GM10847 (cell line): ENCODE data around the gene AMER3.

Experiments
- POLR2A ChIP-seq: IDR thresholded peaks from 2 replicates; pipeline ENCODE4 v1.6.1; 2011; ENCODE audit not compliant: insufficient read length; ENCODE audit errors: extremely low read depth

Gene AMER3

GRCh38 chr2:130744287-130745117 lies 10.8 kb upstream of the AMER3 start:
- no peak for TF ChIP-seq POLR2A

- TF ChIP-seq POLR2A = no peak
These were observed 6.3 kb upstream of the AMER3 start for GRCh38 chr2:130749078-130749477.

DNA sequence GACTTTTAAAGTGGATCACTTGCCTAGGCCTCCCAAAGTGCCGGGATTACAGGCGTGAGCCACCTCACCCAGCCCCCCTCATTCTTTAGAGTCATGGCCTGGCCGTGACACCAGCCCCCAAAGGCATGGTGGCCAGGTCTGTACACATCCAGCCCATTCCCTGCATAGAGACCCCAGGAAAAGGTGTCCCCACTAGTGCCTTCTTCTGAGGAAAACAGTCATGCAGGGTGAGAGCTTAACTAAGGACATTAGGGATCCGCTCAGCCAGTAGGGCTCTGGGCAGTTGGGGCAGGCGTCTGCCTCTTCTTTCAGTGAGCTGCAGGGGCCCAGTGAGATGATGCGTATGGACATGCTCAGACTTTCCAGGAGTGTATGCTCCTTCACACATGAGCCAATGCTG lies 5.7 kb upstream of the AMER3 start:
- no peak for TF ChIP-seq POLR2A

DNA sequence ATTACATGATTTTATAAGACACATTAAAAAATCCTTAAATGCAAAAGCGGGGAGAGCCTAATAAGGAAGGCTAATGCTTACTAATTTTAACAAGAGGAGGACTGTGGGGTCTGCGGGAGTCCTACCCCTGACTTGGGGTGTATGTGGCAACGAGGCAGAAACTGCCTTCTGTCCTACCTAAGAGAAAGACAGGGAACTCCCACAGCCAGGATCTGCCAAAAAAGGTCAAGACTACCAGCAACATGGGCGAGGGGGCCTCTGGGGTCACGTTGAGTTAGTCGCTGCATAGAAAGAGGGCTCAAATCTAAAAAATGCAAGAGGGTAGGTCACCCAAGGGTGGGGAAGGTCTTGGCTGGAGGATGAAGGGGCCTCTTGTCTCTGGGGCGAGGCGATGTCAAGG lies 529 bp upstream of the AMER3 start:
- no peak for TF ChIP-seq POLR2A

DNA sequence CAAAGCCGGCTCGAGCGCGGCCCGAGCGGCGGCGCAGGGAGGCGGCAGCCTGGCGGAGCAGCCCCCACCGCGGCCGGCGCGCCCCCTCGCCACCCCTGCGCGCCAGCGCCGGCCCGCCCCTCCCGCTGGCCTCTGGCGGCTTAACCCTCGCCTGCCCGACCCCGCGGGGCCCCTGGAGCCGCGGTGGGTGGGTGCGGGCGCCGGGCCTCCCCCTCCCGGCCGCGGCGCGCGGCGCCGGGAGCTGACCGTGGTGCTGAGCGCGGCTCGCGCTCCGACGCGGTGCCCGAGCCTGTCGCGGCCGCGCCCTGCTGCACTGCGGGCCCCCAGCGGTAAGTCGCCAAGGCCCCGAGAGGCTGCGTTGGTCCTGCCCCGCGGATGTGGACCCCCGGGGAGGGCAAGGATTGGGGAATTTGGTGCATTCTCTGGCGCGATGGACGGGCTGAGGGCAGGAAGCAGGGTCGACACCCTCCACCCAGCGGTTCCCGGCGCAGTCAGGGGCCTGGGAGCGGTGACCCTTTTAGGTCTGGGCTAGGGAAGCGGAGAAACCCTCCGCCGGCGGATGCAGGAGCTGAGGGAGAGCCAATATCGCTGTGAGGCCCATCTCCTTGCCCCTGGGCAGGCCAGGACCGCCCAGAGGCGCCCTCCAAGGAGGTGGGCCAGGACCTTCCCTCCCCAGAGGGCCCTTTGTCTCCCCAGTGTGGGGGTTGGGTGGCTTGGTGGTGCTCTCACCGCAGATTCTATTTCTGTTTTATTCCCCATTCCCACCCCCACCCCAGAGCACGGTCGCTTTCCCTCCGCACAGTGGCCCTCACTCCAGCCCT lies 923 bp downstream of the AMER3 start:
- no peak for TF ChIP-seq POLR2A

GRCh38 chr2:130756874-130757668 lies 1.7 kb downstream of the AMER3 start:
- no peak for TF ChIP-seq POLR2A

- TF ChIP-seq POLR2A = no peak
These were observed 4.8 kb downstream of the AMER3 start for GRCh38 chr2:130759906-130760753.

DNA sequence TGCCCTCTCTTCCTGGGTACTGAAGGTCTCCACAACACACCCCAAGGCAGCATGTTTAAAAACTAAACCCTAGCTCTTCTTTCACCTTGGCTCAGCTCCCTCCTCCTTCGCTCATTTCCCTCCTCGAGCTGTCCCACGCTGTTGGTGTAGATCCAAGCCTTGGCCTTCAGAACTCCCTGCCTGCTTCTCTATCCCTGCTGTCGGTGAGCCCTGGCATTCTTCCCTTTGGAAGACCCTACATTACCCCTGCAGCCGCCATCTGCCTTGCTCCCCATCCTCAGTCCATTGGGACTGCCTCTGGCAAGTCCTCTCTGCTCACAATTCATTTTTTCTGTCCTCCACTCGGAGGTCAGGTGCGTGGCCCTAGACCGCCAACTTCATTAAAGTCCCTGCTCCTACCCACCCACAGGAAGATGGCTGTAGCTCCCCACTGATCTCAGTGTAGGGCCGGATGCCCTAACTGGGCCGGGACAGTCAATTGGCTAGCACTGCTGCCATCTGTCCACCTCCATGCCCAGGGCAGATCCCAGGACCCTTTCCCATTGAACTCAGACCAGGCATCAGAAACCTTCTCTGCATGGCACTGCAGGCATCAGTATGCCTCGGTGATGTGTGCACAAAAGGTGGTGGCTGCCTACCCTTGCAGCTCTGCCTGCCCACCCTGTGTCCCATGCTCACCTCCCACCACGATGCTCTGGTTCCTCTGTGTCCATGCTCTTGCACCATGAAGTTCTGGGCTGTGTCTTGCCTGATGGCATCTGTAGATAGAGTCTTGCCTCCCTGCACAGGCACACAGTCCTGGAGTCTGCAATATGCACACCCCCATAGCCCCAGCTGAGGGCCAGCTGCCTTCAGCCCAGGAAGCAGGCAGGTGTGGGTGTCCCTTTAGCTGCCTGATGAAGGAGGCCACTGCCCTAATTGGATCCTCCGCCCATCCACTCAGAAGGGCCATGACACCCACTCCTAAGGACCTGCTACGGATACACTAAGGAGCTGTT lies 5.7 kb downstream of the AMER3 start:
- TF ChIP-seq POLR2A = no peak

- TF ChIP-seq POLR2A = no peak
These were observed 6.9 kb downstream of the AMER3 start for GRCh38 chr2:130762031-130762909.

DNA sequence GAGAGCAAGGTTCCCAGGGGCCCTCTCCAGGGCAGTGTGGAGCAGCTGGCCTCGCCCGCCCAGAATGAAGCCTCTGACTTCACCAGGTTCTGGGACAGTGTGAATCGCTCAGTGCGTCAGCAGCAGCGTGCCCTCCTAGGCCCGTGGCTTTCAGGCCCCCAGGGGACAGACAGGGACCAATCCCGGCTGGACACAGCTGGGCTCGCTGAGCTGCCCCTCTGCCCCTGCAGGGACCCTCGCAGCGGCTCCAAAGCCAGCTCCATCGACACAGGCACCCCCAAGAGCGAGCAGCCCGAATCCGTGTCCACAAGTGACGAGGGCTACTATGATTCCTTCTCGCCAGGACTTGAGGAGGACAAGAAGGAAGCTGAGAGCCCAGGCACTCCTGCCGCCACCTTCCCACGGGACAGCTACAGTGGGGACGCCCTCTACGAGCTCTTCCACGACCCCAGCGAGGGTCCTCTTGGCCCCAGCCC lies 7.6 kb downstream of the AMER3 start:
- no peak for TF ChIP-seq POLR2A

DNA sequence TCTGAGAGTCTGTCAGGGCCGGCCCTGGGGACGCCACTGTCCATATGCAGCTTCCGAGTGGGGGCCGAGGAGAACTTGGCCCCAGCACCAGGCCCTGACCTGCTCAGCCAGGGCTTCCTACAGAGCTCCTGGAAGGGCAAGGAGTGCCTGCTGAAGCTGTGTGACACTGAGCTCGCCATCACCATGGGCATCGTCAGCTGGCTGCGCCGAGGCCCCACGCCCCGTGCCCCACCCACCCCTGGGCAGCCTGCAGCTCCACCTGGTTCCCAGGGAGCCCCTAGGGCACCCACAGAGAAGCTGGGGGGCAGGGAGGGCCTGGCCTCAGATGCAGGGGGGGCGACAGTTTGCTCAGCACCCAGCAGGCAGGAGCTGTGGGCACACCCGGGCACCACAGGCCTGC lies 8.1 kb downstream of the AMER3 start:
- no peak for TF ChIP-seq POLR2A

DNA sequence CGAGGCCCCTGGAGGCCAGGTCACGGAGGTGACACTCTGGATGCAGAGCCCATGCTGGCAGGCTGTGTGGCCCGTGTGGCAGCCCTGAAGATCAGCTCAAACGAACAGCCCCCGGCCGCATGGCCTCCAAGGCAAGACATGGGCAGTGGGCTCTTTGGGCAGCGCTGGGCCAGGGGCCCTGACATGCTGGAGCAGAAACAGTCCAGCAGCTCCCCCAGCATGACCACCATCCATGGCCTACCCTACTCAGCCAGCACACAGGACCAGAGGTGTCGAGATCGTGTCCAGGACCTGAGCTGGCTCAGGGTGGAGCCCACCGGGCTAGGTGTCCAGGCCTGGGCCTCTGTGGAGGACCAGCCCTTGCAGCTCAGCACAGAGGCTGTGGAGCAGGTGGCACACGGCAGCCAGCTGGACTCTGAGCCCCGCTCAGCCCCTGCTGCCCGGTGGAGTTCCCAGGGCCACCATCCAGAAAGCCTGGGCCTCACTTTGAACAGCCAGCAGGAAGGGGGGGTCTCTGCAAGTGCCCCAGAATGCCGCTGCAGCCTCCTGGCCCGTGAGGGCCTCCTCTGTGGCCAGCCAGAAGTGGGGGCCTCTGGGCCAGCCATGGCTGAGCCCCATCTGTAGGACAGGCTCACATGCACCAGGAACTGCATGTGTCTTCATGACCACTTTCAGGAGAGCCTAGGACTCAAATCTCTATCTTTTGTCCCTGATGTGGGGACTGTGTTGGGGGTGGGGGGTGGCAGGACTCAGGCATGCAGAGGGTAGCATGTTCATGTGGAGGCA lies 8.9 kb downstream of the AMER3 start:
- no peak for TF ChIP-seq POLR2A

GRCh38 chr2:130764821-130765115 lies 9.4 kb downstream of the AMER3 start:
- TF ChIP-seq POLR2A = no peak
